A673 (cell line): ENCODE results near the gene ATP2B3. TPM values are rescaled to one million over a fixed set of nuclear protein-coding genes. Genes with fewer than 3 reads are reported as not detected.

Experiments
- BruUV-seq: library from RNA; stranded (reverse); fragments of 400-500 nt; replicated peaks from 2 replicates; lab custom pipeline; 2021; lab: Mats Ljungman, UMichigan
- CTCF ChIA-PET: fragments of 300-600 bp; sonication (Branson Sonifier 250); formaldehyde crosslinking; loops from one replicate; lab custom pipeline; 2022; ENCODE audit warnings: antibody characterized with exemption; lab: Charles Lee
- POLR2A ChIA-PET: fragments of 300-600 bp; sonication (Branson Sonifier 250); formaldehyde crosslinking; loops from one replicate; lab custom pipeline; 2022; ENCODE audit warnings: antibody characterized with exemption; ENCODE audit not compliant: low non-redundant PET; lab: Charles Lee
- DNase-seq: peaks from one replicate; pipeline ENCODE4 v3.0.0-alpha.2; 2015; ENCODE audit warnings: low spot score
- H3K27ac ChIP-seq: fragments of 200-600 bp; sonication (generic); 2 replicates; pipeline ENCODE4 v1.5.1; 2016; ENCODE audit warnings: mixed run types, low read depth, mild to moderate bottlenecking, mixed read lengths, antibody characterized with exemption, low read length; ENCODE audit not compliant: poor library complexity, severe bottlenecking
- H3K27me3 ChIP-seq: fragments of 200-600 bp; sonication (generic); replicated peaks from 2 replicates; pipeline ENCODE4 v1.6.1; 2017; ENCODE audit warnings: mixed run types, low read depth, mild to moderate bottlenecking, mixed read lengths, antibody characterized with exemption, low read length; ENCODE audit not compliant: insufficient read depth, poor library complexity
- H3K36me3 ChIP-seq: fragments of 200-600 bp; sonication (generic); 2 replicates; pipeline ENCODE4 v1.6.1; 2016; ENCODE audit warnings: mixed run types, mild to moderate bottlenecking, mixed read lengths, antibody characterized with exemption, low read length; ENCODE audit not compliant: insufficient read depth, poor library complexity, severe bottlenecking
- H3K4me1 ChIP-seq: fragments of 200-600 bp; sonication (generic); 2 replicates; pipeline ENCODE4 v1.6.1; 2017; ENCODE audit warnings: mixed run types, mild to moderate bottlenecking, mixed read lengths, antibody characterized with exemption, low read length; ENCODE audit not compliant: insufficient read depth, poor library complexity, severe bottlenecking
- H3K4me3 ChIP-seq: fragments of 200-600 bp; sonication (generic); 2 replicates; pipeline ENCODE4 v1.5.1; 2016; ENCODE audit warnings: low read depth, mixed run types, mild to moderate bottlenecking, mixed read lengths, low read length; ENCODE audit not compliant: poor library complexity, severe bottlenecking
- H3K9me3 ChIP-seq: fragments of 200-600 bp; sonication (generic); 2 replicates; pipeline ENCODE4 v1.6.1; 2016; ENCODE audit warnings: mixed run types, low read depth, mild to moderate bottlenecking, mixed read lengths, antibody characterized with exemption, low read length; ENCODE audit not compliant: poor library complexity, severe bottlenecking
- EZH2 ChIP-seq: fragments of 200-600 bp; sonication (generic); IDR thresholded peaks from 2 replicates; pipeline ENCODE4 v1.6.1; 2017; ENCODE audit warnings: borderline replicate concordance, low read depth, mild to moderate bottlenecking, mixed read lengths, antibody characterized with exemption, low read length; ENCODE audit not compliant: poor library complexity, severe bottlenecking
- intact Hi-C: fragments of 100-400 bp; cut with micrococcal nuclease; formaldehyde crosslinking; loops from one replicate; pipeline ENCODE4 v1.10.0; 2022; ENCODE audit not compliant: unreplicated experiment
- total RNA-seq: library from RNA; stranded (reverse); gene quantifications from 2 replicates; pipeline ENCODE4 v1.2.3, GENCODE V29; 2021

Gene ATP2B3
- total RNA-seq, 1 experiment from 2014 or later = 0.11 TPM

DNA sequence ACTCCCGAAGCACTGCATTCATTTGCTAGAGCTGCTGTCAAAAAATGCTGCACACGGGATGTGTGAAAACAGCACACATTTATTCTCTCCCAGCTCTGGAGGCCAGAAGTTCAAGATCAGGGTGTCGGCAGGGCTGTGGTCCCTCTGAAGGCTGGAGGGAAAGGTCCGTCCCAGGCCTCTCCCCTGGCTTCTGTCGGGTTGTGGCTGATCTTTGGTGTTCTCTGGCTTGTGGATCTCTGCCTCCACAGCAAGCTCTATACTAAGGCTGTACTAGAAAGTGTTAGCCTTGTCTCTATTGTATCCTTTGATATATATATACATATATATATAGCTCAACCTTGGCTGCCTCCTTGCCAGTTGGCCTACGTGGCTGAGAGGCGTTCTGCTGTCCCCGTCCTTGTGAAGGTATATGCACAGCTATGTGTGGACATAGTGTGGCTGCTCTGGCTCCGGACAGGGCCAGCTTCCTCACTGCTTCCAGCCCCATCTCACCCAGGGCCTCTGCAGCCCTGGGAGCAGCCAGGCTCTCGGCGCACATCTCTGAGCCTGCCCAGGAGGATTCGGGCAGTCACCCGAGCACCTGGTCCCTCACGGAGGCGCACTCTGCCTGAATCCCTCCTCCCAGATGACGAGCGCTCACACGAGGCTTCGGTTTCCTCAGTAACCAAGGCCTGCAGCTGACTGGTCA is 114.6 kb downstream of the ATP2B3 start:
- BruUV-seq = no TSS peak
- no peaks in the 10 kb centered on the region for H3K36me3 ChIP-seq
- no peak overlapping the region for H3K27ac ChIP-seq
- intact Hi-C loops = no loop called here
- H3K27me3 ChIP-seq = no peaks in the 10 kb centered on the region
- CTCF ChIA-PET = no interaction called here
- no peak for DNase-seq
- no peaks in the 10 kb centered on the region for H3K9me3 ChIP-seq
- POLR2A ChIA-PET = no interaction called here
- no peak overlapping the region for H3K4me3 ChIP-seq
- no peak for TF ChIP-seq EZH2
- H3K4me1 ChIP-seq = no peaks in the 10 kb centered on the region

Other genes starting within 250 kb of the ATP2B3 start
- gene PNMA6F, start 195.9 kb upstream of the ATP2B3 start, total RNA-seq = not detected in 2 replicates
- 14.7 and 16.9 TPM in 2 replicates for gene ZNF275, start 183.5 kb upstream of the ATP2B3 start, total RNA-seq
- gene PNMA6E, start 116.3 kb upstream of the ATP2B3 start, total RNA-seq = not detected in 2 replicates
- 0.41 and 0.55 TPM in 2 replicates for gene ZFP92, start 106.2 kb upstream of the ATP2B3 start, total RNA-seq
- 0.77 and 2.1 TPM in 2 replicates for gene TREX2, start 71.6 kb upstream of the ATP2B3 start, total RNA-seq
- gene HAUS7, start 47.1 kb upstream of the ATP2B3 start, total RNA-seq = 75.3 and 82.6 TPM in 2 replicates
- 51.8 and 90.9 TPM in 2 replicates for gene BGN, start 22.7 kb upstream of the ATP2B3 start, total RNA-seq
- gene CCNQ, start 81.5 kb downstream of the ATP2B3 start, total RNA-seq = 27.1 and 32.4 TPM in 2 replicates
- gene DUSP9, start 129.6 kb downstream of the ATP2B3 start, total RNA-seq = 0.92 and 1.4 TPM in 2 replicates
- 0.52 and 0.60 TPM in 2 replicates for gene PNCK, start 156.2 kb downstream of the ATP2B3 start, total RNA-seq
- gene SLC6A8, start 170.3 kb downstream of the ATP2B3 start, total RNA-seq = 41.4 and 49.8 TPM in 2 replicates
- 219 and 235 TPM in 2 replicates for gene BCAP31, start 206.7 kb downstream of the ATP2B3 start, total RNA-seq
- gene ABCD1, start 207.2 kb downstream of the ATP2B3 start, total RNA-seq = 7.8 and 8.0 TPM in 2 replicates
- 0.59 TPM in 1 of 2 replicates, not detected in the other for gene PLXNB3, start 246.6 kb downstream of the ATP2B3 start, total RNA-seq